ENCODE measurements around the gene ABCA7. TPM values are rescaled to one million over a fixed set of nuclear protein-coding genes. Genes with fewer than 3 reads are reported as not detected.

The ABCA7 gene
- total and polyA plus RNA-seq, 2 of the 13 experiments (the other 11 are each of a cell fraction or from before 2014, with no cell fraction given), result 4.4 to 32.4 TPM

- peaks cover 43% of the 10 kb centered on the region for H3K4me1 ChIP-seq (ENCODE audit: insufficient read depth, low read length)
- H2AFZ ChIP-seq (ENCODE audit: low read length), result no peak overlapping the region
- H3K9me3 ChIP-seq (ENCODE audit: low read length), result no peaks in the 10 kb centered on the region
- H3K36me3 ChIP-seq (replicated peaks in 1 of 2; ENCODE audit: control insufficient read depth in 1 of 2, insufficient read depth in 2 of 2, low read length in 2 of 2), result peaks cover 12 to 28% of the 10 kb centered on the region in 2 experiments
- H4K20me1 ChIP-seq (ENCODE audit: insufficient read depth, low read length), result peaks cover 16% of the 10 kb centered on the region
- H3K4me2 ChIP-seq (ENCODE audit: low read depth, low read length), result peak overlapping the region; percentile 89
- intact Hi-C loops (cut with micrococcal nuclease; ENCODE audit: unreplicated experiment), result no loop called here
- H3K4me3 ChIP-seq (replicated peaks in 1 of 3; ENCODE audit: insufficient read depth in 1 of 3, low read depth in 2 of 3, low read length in 3 of 3), result peak overlapping the region; percentile 91 to 99 (median 97)
- WGBS (ENCODE audit: low lambda C conversion rate), result under 1% methylated on average over 26 of the region's 32 CpGs
- FAIRE-seq (no peak), DNase-seq (ENCODE audit: low spot score) (peak; percentile 29), ATAC-seq (peak; percentile 4)
- no peaks in the 10 kb centered on the region; a peak in 1 of 5 replicates for H3K27me3 ChIP-seq (ENCODE audit: control insufficient read depth in 1 of 2, insufficient read depth in 2 of 2, low read length in 2 of 2)
- CTCF ChIA-PET (ENCODE audit: low intra/inter-chr PET ratio, low total read pairs), result no interaction called here
- H3K27ac ChIP-seq (ENCODE audit: extremely low read length, insufficient read depth, low read length), result peak overlapping the region; percentile 57
- peak overlapping the region; percentile 92 for H3K9ac ChIP-seq (ENCODE audit: insufficient read depth, low read depth, low read length)
- POLR2A ChIA-PET, result interaction anchor here (0.7 to 2.6 kb wide), 9 partner anchors 9 to 68 kb away, joined by 3 to 9 read pairs (median 4); partner anchors contain the start of gene CNN2
- H3K79me2 ChIP-seq (ENCODE audit: insufficient read depth, low read length), result peaks cover 30% of the 10 kb centered on the region
- in situ Hi-C loops (cut with HindIII; ENCODE audit: extremely low pct_ligation_motif_present, low pct_unique_long_range_greater_than_20kb), result no loop called here
- no TSS peak for BruUV-seq (replicated peaks)
- TF ChIP-seq, protein P1, sequence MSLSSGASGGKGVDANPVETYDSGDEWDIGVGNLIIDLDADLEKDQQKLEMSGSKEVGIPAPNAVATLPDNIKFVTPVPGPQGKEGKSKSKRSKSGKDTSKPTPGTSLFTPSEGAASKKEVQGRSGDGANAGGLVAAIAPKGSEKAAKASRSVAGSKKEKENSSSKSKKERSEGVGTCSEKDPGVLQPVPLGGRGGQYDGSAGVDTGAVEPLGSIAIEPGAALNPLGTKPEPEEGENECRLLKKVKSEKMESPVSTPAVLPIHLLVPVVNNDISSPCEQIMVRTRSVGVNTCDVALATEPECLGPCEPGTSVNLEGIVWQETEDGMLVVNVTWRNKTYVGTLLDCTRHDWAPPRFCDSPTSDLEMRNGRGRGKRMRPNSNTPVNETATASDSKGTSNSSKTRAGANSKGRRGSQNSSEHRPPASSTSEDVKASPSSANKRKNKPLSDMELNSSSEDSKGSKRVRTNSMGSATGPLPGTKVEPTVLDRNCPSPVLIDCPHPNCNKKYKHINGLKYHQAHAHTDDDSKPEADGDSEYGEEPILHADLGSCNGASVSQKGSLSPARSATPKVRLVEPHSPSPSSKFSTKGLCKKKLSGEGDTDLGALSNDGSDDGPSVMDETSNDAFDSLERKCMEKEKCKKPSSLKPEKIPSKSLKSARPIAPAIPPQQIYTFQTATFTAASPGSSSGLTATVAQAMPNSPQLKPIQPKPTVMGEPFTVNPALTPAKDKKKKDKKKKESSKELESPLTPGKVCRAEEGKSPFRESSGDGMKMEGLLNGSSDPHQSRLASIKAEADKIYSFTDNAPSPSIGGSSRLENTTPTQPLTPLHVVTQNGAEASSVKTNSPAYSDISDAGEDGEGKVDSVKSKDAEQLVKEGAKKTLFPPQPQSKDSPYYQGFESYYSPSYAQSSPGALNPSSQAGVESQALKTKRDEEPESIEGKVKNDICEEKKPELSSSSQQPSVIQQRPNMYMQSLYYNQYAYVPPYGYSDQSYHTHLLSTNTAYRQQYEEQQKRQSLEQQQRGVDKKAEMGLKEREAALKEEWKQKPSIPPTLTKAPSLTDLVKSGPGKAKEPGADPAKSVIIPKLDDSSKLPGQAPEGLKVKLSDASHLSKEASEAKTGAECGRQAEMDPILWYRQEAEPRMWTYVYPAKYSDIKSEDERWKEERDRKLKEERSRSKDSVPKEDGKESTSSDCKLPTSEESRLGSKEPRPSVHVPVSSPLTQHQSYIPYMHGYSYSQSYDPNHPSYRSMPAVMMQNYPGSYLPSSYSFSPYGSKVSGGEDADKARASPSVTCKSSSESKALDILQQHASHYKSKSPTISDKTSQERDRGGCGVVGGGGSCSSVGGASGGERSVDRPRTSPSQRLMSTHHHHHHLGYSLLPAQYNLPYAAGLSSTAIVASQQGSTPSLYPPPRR (CRISPR knock-in tag; IDR thresholded peaks at IDR 0.05; ENCODE audit: borderline replicate concordance), result no peak
- TF ChIP-seq, protein P2, sequence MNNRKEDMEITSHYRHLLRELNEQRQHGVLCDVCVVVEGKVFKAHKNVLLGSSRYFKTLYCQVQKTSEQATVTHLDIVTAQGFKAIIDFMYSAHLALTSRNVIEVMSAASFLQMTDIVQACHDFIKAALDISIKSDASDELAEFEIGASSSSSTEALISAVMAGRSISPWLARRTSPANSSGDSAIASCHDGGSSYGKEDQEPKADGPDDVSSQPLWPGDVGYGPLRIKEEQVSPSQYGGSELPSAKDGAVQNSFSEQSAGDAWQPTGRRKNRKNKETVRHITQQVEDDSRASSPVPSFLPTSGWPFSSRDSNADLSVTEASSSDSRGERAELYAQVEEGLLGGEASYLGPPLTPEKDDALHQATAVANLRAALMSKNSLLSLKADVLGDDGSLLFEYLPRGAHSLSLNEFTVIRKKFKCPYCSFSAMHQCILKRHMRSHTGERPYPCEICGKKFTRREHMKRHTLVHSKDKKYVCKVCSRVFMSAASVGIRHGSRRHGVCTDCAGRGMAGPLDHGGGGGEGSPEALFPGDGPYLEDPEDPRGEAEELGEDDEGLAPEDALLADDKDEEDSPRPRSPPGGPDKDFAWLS (CRISPR knock-in tag; IDR thresholded peaks at IDR 0.05; ENCODE audit: borderline replicate concordance), result no peak
- TF ChIP-seq, protein P3, sequence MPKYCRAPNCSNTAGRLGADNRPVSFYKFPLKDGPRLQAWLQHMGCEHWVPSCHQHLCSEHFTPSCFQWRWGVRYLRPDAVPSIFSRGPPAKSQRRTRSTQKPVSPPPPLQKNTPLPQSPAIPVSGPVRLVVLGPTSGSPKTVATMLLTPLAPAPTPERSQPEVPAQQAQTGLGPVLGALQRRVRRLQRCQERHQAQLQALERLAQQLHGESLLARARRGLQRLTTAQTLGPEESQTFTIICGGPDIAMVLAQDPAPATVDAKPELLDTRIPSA (CRISPR knock-in tag; IDR thresholded peaks at IDR 0.05; ENCODE audit: borderline replicate concordance), result no peak
- TF ChIP-seq POLR2A (IDR thresholded peaks at IDR 0.05; ENCODE audit: insufficient read depth in 1 of 2, low read depth in 2 of 2, low read length in 2 of 2), result no peak
- peak; percentile 48 for TF ChIP-seq HDAC1 (CRISPR knock-in tag; IDR thresholded peaks at IDR 0.05)
- no peak for TF ChIP-seq KLF6 (CRISPR knock-in tag; IDR thresholded peaks at IDR 0.05)
- peak; percentile 4; the same call in 1 of the 2 replicates for TF ChIP-seq MXD3 (CRISPR knock-in tag; IDR thresholded peaks at IDR 0.05)
- TF ChIP-seq EHMT2 (IDR thresholded peaks at IDR 0.05; ENCODE audit: borderline replicate concordance, low read depth, low read length), result no peak
- TF ChIP-seq, protein P4, sequence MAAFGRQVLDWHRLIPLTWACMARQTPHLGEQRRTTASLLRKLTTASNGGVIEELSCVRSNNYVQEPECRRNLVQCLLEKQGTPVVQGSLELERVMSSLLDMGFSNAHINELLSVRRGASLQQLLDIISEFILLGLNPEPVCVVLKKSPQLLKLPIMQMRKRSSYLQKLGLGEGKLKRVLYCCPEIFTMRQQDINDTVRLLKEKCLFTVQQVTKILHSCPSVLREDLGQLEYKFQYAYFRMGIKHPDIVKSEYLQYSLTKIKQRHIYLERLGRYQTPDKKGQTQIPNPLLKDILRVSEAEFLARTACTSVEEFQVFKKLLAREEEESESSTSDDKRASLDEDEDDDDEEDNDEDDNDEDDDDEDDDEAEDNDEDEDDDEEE (CRISPR knock-in tag; IDR thresholded peaks at IDR 0.05), result 0 out of 2 replicates have a peak, but pooled peaks have one; percentile 49
- 0 out of 2 replicates have a peak, but pooled peaks have one; percentile 64 for TF ChIP-seq ZFP37 (CRISPR knock-in tag; IDR thresholded peaks at IDR 0.05; ENCODE audit: borderline replicate concordance)
Observed at GRCh38 chr19:1093811-1094553, 54.1 kb downstream of the ABCA7 start.

All from HepG2 (cell line).